Fibroblast of skin of back (primary cell): ENCODE measurements around the gene COBLL1.

ENCODE experiments used
- DNase-seq: peaks from one replicate; pipeline ENCODE4 v3.0.0-alpha.2; 2013

Gene COBLL1

GRCh38 chr2:164752956-164753355 is 88.7 kb downstream of the COBLL1 start:
- DNase-seq = no peak

GRCh38 chr2:164747783-164748433 is 93.7 kb downstream of the COBLL1 start:
- DNase-seq = no peak

- no peak for DNase-seq
Measured at GRCh38 chr2:164747140-164747539, 94.5 kb downstream of the COBLL1 start.

- no peak for DNase-seq
Measured at GRCh38 chr2:164746713-164747112, 94.9 kb downstream of the COBLL1 start.

- DNase-seq = peak; percentile 56
Measured at GRCh38 chr2:164745012-164745797, 96.4 kb downstream of the COBLL1 start.

GRCh38 chr2:164742738-164743317 is 98.8 kb downstream of the COBLL1 start:
- no peak for DNase-seq

GRCh38 chr2:164739966-164740365 is 101.7 kb downstream of the COBLL1 start:
- peak; percentile 80 for DNase-seq

- DNase-seq = peak; percentile 68
Measured at GRCh38 chr2:164737612-164738081, 104.0 kb downstream of the COBLL1 start.

GRCh38 chr2:164735309-164735919 is 106.2 kb downstream of the COBLL1 start:
- peak; percentile 36 for DNase-seq

- DNase-seq = no peak
Measured at GRCh38 chr2:164734196-164734595, 107.4 kb downstream of the COBLL1 start.

GRCh38 chr2:164725542-164725941 is 116.1 kb downstream of the COBLL1 start:
- no peak for DNase-seq

- no peak for DNase-seq
Measured at GRCh38 chr2:164722616-164723338, 118.8 kb downstream of the COBLL1 start.

- DNase-seq = no peak
Measured at GRCh38 chr2:164721430-164721829, 120.2 kb downstream of the COBLL1 start.

GRCh38 chr2:164719996-164720941 is 121.4 kb downstream of the COBLL1 start:
- peak; percentile 69 for DNase-seq

GRCh38 chr2:164717000-164717803 is 124.4 kb downstream of the COBLL1 start:
- DNase-seq = peak; percentile 50

GRCh38 chr2:164714471-164714870 is 127.2 kb downstream of the COBLL1 start:
- DNase-seq = no peak

- no peak for DNase-seq
Measured at GRCh38 chr2:164711766-164712138, 129.9 kb downstream of the COBLL1 start.

GRCh38 chr2:164710837-164711765 is 130.5 kb downstream of the COBLL1 start:
- DNase-seq = no peak

GRCh38 chr2:164710252-164710836 is 131.3 kb downstream of the COBLL1 start:
- DNase-seq = peak; percentile 83
